SK-N-SH treated with all-trans-retinoic acid at 6 μM for 48 hours (cell line): ENCODE data around the gene MROH7.

Source experiments
- ARNTL ChIP-seq: fragments of 450-650 bp; formaldehyde crosslinking; IDR thresholded peaks from 2 replicates; pipeline ENCODE4 v1.5.0; 2020; ENCODE audit warnings: low read depth, mild to moderate bottlenecking, moderate library complexity, borderline replicate concordance
- BACH2 ChIP-seq: fragments of 250-450 bp; sonication (Bioruptor Pico); IDR thresholded peaks from 2 replicates; pipeline ENCODE4 v1.9.0; 2021; ENCODE audit warnings: mild to moderate bottlenecking, borderline replicate concordance
- CSDC2 ChIP-seq: fragments of 250-450 bp; sonication (Bioruptor Pico); IDR thresholded peaks from 2 replicates; pipeline ENCODE4 v1.5.0; 2020; ENCODE audit warnings: mild to moderate bottlenecking, moderate library complexity
- ESRRG ChIP-seq: fragments of 250-450 bp; sonication (Bioruptor Pico); IDR thresholded peaks from 2 replicates; pipeline ENCODE4 v1.6.1; 2021; ENCODE audit warnings: mild to moderate bottlenecking
- GLIS3 ChIP-seq: fragments of 250-450 bp; sonication (Bioruptor Pico); IDR thresholded peaks from 2 replicates; pipeline ENCODE4 v1.5.0; 2020; ENCODE audit warnings: mild to moderate bottlenecking, moderate library complexity
- RARB ChIP-seq: fragments of 250-450 bp; sonication (Bioruptor Pico); IDR thresholded peaks from 2 replicates; pipeline ENCODE4 v1.8.0; 2021; ENCODE audit warnings: mild to moderate bottlenecking, moderate library complexity
- TCF4 ChIP-seq: fragments of 250-450 bp; sonication (Bioruptor Pico); IDR thresholded peaks from 2 replicates; pipeline ENCODE4 v1.8.0; 2021; ENCODE audit warnings: mild to moderate bottlenecking, moderate library complexity, borderline replicate concordance
- TOX ChIP-seq: fragments of 250-450 bp; sonication (Bioruptor Pico); IDR thresholded peaks from 2 replicates; pipeline ENCODE4 v1.8.0; 2021; ENCODE audit warnings: mild to moderate bottlenecking, moderate library complexity, borderline replicate concordance
- ZC3H10 ChIP-seq: fragments of 250-450 bp; sonication (Bioruptor Pico); IDR thresholded peaks from 2 replicates; pipeline ENCODE4 v1.5.1; 2021; ENCODE audit warnings: mild to moderate bottlenecking, moderate library complexity
- ZFP30 ChIP-seq: fragments of 450-650 bp; formaldehyde crosslinking; IDR thresholded peaks from 2 replicates; pipeline ENCODE4 v1.5.0; 2022; ENCODE audit warnings: mild to moderate bottlenecking, moderate library complexity
- ZNF70 ChIP-seq: fragments of 450-650 bp; formaldehyde crosslinking; IDR thresholded peaks from 2 replicates; pipeline ENCODE4 v1.5.0; 2020; ENCODE audit warnings: mild to moderate bottlenecking, moderate library complexity
- TF ChIP-seq, protein P1 (sequence below): fragments of 250-450 bp; sonication (Bioruptor Pico); IDR thresholded peaks from 2 replicates; pipeline ENCODE4 v1.5.1; 2020; ENCODE audit warnings: low read depth, mild to moderate bottlenecking, moderate library complexity
- TF ChIP-seq, protein P2 (sequence below): fragments of 250-450 bp; sonication (Bioruptor Pico); IDR thresholded peaks from 2 replicates; pipeline ENCODE4 v1.5.0; 2020; ENCODE audit warnings: mild to moderate bottlenecking, moderate library complexity
- TF ChIP-seq, protein P3 (sequence below): fragments of 250-450 bp; sonication (Bioruptor Pico); IDR thresholded peaks from 2 replicates; pipeline ENCODE4 v1.8.0; 2020; ENCODE audit warnings: mild to moderate bottlenecking, moderate library complexity, borderline replicate concordance

DNA sequence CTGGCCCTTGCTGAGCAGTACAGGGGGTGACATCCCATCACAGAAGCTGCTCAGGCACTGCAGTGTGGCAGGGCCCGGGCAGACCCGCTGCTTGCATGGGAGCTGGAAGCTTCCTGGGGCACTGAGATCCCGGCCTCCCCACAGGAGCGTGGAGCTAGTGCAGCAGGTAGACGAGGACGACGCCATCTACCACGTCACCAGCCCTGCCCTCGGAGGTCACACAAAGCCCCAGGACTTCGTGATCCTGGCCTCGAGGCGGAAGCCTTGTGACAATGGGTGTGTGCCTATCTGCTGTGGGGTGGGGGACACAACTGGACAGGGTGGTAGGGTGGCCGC is 34.6 kb upstream of the MROH7 start:
- TF ChIP-seq CSDC2 (CRISPR knock-in tag) (no peak), RARB (CRISPR knock-in tag) (no peak), ARNTL (CRISPR knock-in tag) (no peak), ESRRG (no peak), ZNF70 (no peak), ZC3H10 (no peak), ZFP30 (CRISPR knock-in tag) (no peak), GLIS3 (no peak), TOX (CRISPR knock-in tag) (no peak), BACH2 (CRISPR knock-in tag) (no peak), TCF4 (CRISPR knock-in tag) (no peak)
- TF ChIP-seq, protein P1, sequence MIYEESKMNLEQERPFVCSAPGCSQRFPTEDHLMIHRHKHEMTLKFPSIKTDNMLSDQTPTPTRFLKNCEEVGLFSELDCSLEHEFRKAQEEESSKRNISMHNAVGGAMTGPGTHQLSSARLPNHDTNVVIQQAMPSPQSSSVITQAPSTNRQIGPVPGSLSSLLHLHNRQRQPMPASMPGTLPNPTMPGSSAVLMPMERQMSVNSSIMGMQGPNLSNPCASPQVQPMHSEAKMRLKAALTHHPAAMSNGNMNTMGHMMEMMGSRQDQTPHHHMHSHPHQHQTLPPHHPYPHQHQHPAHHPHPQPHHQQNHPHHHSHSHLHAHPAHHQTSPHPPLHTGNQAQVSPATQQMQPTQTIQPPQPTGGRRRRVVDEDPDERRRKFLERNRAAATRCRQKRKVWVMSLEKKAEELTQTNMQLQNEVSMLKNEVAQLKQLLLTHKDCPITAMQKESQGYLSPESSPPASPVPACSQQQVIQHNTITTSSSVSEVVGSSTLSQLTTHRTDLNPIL (CRISPR knock-in tag) = no peak
- TF ChIP-seq, protein P2, sequence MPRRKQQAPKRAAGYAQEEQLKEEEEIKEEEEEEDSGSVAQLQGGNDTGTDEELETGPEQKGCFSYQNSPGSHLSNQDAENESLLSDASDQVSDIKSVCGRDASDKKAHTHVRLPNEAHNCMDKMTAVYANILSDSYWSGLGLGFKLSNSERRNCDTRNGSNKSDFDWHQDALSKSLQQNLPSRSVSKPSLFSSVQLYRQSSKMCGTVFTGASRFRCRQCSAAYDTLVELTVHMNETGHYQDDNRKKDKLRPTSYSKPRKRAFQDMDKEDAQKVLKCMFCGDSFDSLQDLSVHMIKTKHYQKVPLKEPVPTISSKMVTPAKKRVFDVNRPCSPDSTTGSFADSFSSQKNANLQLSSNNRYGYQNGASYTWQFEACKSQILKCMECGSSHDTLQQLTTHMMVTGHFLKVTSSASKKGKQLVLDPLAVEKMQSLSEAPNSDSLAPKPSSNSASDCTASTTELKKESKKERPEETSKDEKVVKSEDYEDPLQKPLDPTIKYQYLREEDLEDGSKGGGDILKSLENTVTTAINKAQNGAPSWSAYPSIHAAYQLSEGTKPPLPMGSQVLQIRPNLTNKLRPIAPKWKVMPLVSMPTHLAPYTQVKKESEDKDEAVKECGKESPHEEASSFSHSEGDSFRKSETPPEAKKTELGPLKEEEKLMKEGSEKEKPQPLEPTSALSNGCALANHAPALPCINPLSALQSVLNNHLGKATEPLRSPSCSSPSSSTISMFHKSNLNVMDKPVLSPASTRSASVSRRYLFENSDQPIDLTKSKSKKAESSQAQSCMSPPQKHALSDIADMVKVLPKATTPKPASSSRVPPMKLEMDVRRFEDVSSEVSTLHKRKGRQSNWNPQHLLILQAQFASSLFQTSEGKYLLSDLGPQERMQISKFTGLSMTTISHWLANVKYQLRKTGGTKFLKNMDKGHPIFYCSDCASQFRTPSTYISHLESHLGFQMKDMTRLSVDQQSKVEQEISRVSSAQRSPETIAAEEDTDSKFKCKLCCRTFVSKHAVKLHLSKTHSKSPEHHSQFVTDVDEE (CRISPR knock-in tag) = no peak
- TF ChIP-seq, protein P3, sequence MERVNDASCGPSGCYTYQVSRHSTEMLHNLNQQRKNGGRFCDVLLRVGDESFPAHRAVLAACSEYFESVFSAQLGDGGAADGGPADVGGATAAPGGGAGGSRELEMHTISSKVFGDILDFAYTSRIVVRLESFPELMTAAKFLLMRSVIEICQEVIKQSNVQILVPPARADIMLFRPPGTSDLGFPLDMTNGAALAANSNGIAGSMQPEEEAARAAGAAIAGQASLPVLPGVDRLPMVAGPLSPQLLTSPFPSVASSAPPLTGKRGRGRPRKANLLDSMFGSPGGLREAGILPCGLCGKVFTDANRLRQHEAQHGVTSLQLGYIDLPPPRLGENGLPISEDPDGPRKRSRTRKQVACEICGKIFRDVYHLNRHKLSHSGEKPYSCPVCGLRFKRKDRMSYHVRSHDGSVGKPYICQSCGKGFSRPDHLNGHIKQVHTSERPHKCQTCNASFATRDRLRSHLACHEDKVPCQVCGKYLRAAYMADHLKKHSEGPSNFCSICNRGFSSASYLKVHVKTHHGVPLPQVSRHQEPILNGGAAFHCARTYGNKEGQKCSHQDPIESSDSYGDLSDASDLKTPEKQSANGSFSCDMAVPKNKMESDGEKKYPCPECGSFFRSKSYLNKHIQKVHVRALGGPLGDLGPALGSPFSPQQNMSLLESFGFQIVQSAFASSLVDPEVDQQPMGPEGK (CRISPR knock-in tag) = no peak
